Bronchial epithelial cell (primary cell): ENCODE results near the gene VWA1. TPM values are rescaled to one million over a fixed set of nuclear protein-coding genes. Genes with fewer than 3 reads are reported as not detected.
"Not testable (repeated sequence)": the region's sequence is repeated elsewhere in the genome, so short reads cannot be mapped to it uniquely, and the experiment has no call there.

Experiments used
- DNase-seq: peaks from one replicate; pipeline ENCODE4 v3.0.0-alpha.2; 2010; ENCODE audit warnings: low read depth
- FAIRE-seq: peaks from 2 replicates; lab custom pipeline; 2011; peaks lifted over from hg19 to GRCh38; lab: Jason Lieb, UNC
- H3K27me3 ChIP-seq: 2 replicates; pipeline ENCODE4 v1.5.1; 2011; ENCODE audit warnings: low read length; ENCODE audit not compliant: control insufficient read depth, insufficient read depth
- H3K36me3 ChIP-seq: 2 replicates; pipeline ENCODE4 v1.5.1; 2011; ENCODE audit warnings: low read length; ENCODE audit not compliant: control insufficient read depth, insufficient read depth
- H3K4me3 ChIP-seq: 2 replicates; pipeline ENCODE4 v1.5.1; 2011; ENCODE audit warnings: mild to moderate bottlenecking, low read depth, low read length, control low read depth
- CTCF ChIP-seq: IDR thresholded peaks from 2 replicates; pipeline ENCODE4 v1.5.1; 2011; ENCODE audit warnings: mild to moderate bottlenecking, moderate library complexity, low read length, control low read depth, inconsistent platforms; ENCODE audit not compliant: insufficient read depth, severe bottlenecking
- total RNA-seq: library from RNA; depleted of rRNA; stranded (reverse); fragments of >200 nt; gene quantifications from 2 replicates; pipeline ENCODE4 v1.2.1, GENCODE V29; 2014

The VWA1 gene
- total RNA-seq, 1 donor from 2014 or later, result 5.0 TPM

- H3K36me3 ChIP-seq, result peaks cover 30% of the 10 kb centered on the region
- peak; percentile 75 for TF ChIP-seq CTCF
- peak; percentile 81 for DNase-seq
- H3K4me3 ChIP-seq, result no peak overlapping the region
- H3K27me3 ChIP-seq, result no peaks in the 10 kb centered on the region
- peak; percentile 23 for FAIRE-seq
Observed at GRCh38 chr1:1402072-1402900, 33.2 kb upstream of the VWA1 start.

GRCh38 chr1:1402901-1403392, 32.5 kb upstream of the VWA1 start:
- not testable (repeated sequence) for DNase-seq, H3K4me3 ChIP-seq, H3K27me3 ChIP-seq, FAIRE-seq
- H3K36me3 ChIP-seq, result peaks cover 28% of the 10 kb centered on the region

- peaks cover 24% of the 10 kb centered on the region for H3K36me3 ChIP-seq
- no peaks in the 10 kb centered on the region for H3K27me3 ChIP-seq
- TF ChIP-seq CTCF, result no peak
- DNase-seq, result no peak
- H3K4me3 ChIP-seq, result no peak overlapping the region
- FAIRE-seq, result no peak
Observed at GRCh38 chr1:1403653-1404052, 31.8 kb upstream of the VWA1 start.

- no peak for DNase-seq
- Histone ChIP-seq H3K4me3 (peak overlapping the region; percentile 90), H3K36me3 (peaks cover 22% of the 10 kb centered on the region), H3K27me3 (no peaks in the 10 kb centered on the region)
- no peak for TF ChIP-seq CTCF
- no peak for FAIRE-seq
Observed at GRCh38 chr1:1406101-1406820, 29.2 kb upstream of the VWA1 start.

- DNase-seq (peak; percentile 81), FAIRE-seq (no peak)
- Histone ChIP-seq H3K36me3 (peaks cover 17% of the 10 kb centered on the region), H3K4me3 (peak within 1 kb of the TSS; percentile 90), H3K27me3 (no peaks in the 10 kb centered on the region)
- no peak for TF ChIP-seq CTCF
Observed at GRCh38 chr1:1406821-1407635, 28.5 kb upstream of the VWA1 start, which contains the start of gene MRPL20. TSS of gene MRPL20 (minus strand) at chr1:1407293. CDS start at chr1:1407217, 76 bp downstream.
